Ureter (tissue), 1 donor: ENCODE measurements around the gene HPCAL1. TPM values are rescaled to one million over a fixed set of nuclear protein-coding genes. Genes with fewer than 3 reads are reported as not detected.

ENCODE experiments used
- DNase-seq: peaks from one replicate; pipeline ENCODE4 v3.0.0-alpha.2; 2020; ENCODE audit warnings: low spot score
- total RNA-seq: library from RNA; stranded (reverse); gene quantifications from one replicate; pipeline ENCODE4 v1.2.4, GENCODE V29; 2023
- donor health status: DM: yes; HTN: yes; CAD: no.

The HPCAL1 gene
- total RNA-seq, 1 donor from 2014 or later, result 17.5 TPM

DNA sequence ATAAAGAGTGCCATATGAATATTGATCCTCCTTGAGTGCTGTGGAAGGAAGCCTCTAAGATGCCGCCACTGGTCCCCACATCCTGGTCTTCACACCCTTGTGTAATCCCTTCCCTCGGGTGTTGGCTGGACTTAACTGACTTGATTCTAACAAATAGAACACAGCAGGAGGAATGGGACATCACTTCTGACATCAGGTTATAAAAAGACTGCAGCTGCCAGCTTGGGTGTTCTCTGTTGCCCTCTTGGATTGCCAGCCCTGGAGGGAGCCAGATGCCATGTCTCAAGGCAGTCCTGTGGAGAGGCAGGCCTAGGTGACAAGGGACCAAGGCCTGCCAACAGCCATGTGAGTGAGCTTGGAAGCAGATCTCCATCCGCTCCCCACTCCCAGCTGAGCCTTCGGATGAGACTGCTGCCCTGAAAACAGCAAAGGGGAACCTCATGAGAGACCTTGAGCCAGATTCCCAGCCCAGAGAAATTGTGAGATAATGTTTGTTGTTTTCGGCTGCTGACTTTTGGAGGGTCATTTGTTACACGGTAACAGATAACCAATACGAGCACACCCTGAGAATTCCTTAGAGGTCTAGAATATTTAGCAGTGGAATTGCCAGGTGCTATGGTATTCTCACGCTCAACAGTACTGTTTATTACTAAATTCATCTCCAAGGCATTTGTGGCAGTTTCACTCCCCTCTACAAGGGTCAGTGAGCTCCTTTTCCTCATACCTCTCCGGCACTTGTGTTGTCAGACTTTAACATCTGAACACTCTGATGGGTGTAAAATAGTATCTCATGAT is 32.5 kb downstream of the HPCAL1 start:
- no peak for DNase-seq

DNA sequence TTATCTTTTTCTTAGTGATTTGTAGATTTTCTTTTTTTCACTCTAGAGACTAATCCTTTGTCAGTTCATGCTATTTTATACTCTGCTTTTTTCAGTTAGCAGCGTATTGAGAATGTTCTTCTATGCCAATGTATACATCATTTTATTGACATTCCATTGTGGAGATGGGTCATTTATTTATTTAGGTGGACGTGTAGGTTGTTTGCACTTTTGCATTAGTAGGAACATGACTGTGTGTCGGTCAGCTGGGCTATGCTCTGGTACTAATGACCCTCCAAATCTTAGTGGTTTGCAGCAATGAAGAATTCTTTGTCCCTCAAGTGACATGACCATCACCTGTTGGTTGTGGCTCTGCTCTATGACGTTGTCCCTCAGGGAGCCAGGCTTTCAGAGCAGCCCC is 33.6 kb downstream of the HPCAL1 start:
- DNase-seq, result no peak

DNA sequence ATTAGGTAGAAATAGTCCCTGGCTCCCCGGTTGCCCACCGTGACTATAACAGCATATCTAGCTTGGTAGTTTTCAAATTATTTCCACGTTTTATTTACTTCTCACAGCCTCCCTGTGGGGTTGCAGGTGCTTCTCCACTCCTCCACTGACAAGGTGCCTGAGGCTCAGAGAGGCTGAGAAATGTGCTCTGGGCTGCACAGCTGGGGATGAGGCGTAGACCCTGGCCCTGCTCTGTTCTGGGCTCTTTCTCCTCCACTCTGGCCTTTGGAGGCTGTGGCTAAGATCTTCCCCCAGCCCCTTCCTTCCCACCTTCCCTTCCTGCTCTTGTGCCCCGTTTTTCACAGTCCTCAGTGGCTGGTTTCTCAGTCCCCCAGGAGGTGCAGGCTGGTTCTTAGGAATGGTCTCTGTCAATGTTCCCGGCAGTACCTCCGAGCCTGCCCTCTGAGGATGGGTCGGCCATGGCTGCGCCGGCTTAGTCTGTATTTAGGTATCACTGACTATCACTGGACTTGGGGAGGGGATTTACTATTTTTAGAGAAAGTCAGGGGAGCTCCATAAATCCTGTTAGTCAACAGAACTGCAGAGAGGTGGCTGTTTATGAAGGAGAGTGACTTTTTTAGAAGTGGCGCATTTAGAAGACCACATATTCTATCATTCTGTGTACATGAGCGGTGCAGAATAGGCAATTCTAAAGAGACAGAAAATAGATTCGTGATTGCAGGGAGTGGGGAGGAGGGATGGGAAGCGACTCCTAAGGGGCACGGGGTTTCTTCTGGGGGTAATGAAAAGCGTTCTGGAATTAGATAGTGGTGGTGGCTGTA is 35.0 kb downstream of the HPCAL1 start:
- DNase-seq, result no peak

DNA sequence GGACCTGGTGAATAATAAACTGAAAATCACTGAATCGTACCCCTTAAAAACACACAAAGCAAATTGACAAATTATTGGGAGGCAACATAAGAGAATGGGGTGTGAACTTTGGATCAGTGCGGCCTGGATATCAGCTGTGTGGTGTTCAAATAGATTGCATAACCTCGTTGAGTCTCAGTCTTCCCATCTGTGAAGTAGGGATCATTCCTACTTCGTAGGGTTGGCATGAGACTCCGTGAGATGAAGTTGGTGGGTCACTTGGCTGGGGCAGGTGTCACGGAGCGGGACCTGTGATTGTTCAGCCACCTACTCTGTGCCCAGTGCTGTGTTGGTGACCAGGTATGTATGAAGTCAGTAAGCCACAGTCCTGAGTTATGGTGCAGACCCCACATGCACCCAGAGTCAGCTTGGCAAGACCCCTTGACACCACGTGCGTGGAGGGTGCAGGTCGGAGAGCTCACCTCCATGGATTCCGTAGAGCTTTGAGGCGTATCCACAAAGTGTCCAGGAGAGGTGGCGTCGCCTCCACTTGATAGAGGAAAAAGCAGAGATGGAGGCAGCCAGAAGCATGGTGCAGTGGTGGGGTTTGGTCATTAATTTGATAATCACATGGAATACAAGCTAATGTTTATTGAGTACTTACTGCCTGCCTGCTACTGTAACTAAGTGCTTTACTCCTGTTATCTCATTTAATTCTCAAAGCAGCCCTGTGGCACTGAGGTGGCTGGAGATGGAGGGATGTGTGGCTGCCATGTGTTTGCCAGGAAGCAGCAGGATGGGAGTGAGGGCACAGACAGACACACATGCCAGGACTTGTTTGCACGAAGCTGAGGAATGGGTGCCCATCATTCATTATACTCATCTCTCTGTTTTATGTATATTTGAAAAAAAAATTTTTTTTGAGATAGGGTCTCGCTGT is 35.8 kb downstream of the HPCAL1 start:
- no peak for DNase-seq

DNA sequence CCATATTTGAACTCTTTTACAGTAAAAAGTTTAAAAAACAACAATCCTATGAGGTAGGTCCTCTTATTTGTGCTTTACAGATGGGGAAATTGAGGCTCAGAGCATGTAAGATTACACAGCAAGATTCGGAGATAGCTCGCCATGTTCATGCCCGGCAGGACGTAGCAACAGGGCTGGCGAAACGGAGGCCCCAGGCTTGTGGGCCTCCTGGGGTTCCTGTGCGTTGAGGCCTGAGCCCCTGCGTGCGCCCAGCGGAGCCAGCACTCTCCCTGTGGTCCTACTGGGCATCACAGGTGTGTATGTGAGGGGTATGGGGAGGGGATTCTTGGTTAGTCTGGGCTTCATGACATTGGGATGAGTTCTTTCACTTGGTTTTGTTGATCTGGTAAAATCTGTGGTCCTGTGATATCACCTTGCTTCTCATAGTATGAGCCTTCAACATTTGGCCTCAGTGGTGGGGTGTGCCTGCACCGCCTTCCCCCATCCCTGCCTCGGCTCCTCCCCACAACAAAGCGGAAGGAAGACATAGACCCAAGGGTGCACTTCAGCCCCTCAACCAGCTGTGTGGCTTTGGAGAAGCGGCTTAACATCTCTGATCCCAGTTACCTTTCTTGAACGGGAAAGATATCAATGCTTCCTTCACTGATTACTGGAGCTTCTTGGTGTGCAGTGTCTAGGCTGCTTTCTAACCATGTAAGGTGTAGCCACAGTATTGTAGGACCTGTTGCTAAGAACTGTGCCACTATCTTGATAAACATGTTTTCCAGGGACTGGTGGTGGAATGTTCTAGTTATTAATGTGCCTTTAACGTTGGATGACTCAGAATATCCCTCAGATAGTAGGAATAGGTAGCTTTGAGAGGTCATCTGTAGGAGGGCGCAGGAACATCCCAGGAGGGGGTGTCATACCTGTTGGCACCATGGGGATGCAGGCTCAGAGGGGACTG is 37.2 kb downstream of the HPCAL1 start:
- no peak for DNase-seq

DNA sequence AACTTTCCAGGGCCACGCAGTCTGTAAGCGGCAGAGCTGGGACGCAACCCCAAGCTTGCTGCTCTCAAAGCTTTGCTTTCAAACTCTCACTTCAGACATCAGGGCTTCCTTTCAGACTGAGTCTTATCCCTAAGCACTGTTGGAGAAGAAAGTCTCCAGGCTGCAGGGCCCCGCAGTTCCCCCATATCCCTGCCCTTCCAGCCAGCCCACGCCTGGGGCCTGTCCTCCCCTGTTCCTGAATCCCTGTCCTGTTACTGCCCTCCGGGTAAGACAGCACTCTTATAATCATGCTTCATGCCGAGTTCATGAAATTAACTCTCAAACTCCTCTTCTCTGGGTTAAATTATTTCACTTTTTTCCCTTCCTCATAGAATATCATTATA is 37.9 kb downstream of the HPCAL1 start:
- DNase-seq, result no peak

DNA sequence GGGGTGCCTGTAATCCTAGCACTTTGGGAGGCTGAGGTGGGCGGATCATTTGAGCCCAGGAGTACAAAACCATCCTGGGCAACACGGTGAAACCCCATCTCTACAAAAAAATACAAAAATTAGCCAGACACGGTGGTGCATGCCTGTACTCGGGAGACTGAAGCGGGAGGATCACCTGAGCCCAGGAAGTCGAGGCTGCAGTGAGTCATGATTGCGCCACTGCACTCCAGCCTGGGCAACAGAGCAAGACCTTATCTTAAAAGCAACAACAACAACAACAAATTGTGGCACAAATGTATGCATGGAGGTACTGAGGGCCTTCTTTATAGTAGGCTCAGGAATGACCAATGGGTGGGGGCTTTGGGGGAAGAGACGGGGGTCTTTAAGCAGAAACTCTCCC is 38.5 kb downstream of the HPCAL1 start:
- DNase-seq, result no peak

DNA sequence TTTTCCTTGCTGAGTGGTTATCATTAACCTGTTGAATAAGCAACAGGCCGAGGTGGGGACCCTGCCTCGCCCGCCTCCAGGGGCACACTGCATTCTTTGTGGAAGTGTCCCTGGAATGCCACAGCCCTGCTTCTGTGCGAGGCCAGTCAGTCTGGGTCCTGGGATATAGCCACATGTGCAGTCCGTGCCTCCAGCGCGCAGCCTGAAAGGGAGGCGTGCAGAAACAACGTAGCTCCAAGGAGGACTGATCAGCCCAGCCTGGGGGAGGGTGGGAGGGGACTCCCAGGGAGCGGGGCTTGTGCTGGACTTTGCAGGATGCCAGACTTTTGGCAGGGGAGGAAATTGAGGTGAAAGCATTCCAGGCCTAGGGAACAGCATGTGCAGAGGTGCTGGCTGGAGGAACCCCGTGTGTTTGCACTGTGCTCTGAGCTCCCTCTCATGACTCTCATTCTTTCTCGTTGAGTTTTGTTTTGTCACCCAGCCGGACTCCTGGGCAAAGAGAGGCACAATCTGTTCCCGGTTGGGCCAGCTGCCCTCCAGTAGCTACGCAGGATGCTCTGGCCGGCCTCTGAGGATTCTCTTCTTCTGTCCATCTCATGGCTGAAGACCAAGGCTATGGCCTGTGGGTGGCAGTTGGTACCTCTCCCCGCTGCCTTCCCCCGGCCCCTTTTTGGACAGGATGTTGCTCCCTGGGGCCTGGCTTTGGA is 39.7 kb downstream of the HPCAL1 start:
- no peak for DNase-seq

DNA sequence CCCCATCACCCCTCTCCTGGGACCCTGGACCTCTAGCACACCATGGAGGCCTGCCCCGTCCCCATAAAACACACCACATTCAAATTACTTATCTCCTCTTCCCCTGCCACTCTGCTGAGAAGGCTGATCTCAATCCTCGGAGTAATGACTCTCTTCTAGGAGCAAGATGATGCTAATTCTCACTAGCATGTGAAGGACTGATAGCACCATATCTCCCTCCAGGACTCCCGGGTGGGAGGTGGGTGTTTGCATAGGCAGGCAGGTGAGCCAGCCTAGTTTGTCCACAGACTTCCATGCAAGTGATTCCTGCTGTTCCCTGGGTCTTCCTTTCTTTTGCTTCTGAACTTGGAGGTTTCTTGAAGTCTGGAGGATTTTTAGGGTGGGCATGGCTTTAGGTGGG is 40.5 kb downstream of the HPCAL1 start:
- DNase-seq, result no peak

DNA sequence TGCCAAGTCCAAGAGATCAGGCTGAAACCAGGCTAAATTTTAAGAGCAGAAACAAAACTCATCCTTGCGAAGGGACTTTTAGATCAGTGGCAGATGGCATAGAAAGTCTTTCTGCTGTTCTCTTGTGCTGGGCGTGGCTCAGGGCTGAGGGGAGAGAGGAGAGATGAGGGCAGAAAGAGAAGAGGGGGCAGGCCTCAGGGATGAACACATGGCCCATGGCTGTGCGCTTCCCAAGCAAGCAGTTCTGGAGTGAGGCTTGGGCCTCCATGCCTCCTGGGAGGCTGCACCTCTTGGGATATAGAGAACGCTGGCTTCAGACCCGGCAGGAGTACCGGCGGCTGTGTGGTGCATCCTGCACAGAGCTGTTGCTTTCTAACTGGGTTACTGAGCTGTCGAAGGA is 41.0 kb downstream of the HPCAL1 start:
- no peak for DNase-seq

DNA sequence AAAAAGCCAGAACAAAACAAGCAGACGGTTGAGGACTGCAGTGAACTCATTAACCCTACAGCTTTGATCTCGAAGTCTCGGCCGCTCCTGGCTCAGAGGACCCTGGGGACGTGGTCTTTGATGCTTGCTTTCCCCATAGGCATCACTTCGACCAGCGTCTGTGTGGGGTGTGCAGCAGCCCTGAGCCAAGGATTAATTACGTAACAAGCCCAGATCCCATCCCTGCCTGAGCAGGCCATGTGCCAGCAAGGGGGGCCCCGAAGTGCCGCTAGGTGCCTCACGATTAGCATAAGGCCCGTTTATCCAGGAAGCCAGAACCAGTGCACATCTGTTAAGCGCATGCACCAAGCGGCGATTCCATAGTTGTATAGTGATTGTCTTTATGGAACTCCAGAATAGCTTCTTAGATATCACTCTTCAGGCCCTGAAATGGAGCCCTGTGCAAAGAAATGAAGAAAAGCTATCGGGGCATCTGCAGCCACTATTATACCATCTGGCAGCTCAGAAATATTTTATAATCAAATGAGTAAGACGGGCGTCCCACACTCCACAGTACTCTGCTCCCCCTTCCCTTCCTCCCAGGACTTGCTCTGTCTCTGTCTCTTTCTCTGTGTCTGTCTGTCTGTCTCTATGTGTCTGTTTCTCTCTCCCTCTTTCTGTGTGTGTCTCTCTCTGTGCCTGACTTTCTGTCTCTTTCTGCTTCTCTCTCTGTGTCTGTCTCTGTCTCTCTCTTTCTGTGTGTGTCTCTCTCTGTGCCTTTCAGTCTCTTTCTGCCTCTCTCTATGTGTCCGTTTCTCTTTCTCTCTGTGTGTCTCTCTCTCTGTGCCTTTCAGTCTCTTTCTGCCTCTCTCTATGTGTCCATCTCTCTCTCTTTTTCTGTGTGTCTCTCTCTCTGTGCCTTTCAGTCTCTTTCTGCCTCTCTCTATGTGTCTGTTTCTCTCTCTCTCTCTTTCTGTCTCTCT is 41.7 kb downstream of the HPCAL1 start:
- no peak for DNase-seq

DNA sequence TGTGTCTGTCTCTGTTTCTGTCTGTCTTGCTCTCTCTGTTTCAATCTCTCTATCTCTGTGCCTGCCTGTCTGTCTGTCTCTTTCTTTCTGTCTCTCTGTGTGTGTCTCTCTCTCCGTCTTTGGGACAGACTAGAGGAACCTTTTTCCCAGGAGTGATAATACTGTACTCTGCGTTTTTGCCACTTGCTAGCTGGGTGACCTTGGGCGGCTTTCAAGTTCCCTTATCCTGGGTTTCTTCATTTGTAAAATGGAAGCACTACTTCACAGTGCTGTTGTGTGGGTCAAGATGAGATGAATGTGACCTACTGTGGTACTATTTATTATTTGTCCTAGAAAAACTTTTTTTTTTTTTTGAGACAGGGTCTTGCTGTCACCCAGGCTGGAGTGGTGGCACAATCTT is 42.4 kb downstream of the HPCAL1 start:
- no peak for DNase-seq

DNA sequence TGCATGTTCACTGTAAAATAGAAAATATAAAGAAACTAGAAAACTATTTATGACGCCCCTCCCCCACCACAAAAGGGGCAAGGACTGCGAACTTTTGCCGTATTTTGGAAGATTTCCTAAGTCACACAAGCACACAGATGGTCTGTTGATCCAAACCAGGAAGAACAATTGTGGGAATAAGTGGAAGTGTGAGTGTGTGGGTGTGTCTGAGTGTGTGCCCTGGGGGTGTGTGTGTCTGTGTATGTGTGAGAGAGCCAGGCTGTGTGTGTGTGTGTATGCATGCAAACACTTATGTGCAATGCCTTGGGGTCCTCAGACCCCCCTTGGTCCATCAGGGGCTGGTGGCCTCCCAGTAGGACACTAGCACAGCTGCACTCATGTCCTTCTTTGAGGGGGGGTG is 43.1 kb downstream of the HPCAL1 start:
- no peak for DNase-seq

DNA sequence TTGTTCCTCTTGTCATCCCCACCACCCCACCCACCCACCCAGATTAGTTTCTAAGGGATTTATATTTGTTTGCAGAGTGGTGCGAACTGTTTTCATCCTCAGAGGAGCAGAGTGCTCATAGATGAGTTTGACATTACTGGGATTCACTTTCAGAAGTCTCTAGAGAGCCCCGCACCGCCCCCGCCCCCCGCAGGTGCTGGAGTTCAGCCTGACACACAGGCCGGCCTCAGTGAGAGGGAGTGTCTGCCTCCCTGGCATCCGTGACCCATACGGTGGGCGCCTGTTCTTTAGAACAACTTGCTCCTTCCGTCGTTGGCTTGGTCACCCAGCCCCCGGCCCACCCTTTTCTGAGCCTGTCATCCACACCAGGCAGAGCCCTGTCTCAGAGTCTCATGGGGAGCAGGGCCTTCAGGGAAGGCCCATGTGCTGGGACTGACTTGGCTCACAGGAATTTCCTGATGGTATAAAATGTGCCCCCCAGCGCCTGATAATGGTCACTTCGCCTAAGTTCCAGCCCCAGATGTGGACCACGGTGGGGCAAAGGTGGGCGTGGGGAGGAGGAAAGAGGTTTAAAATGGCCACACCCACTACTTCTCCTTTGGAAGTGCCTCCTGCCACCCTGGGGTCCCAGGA is 44.3 kb downstream of the HPCAL1 start:
- no peak for DNase-seq

DNA sequence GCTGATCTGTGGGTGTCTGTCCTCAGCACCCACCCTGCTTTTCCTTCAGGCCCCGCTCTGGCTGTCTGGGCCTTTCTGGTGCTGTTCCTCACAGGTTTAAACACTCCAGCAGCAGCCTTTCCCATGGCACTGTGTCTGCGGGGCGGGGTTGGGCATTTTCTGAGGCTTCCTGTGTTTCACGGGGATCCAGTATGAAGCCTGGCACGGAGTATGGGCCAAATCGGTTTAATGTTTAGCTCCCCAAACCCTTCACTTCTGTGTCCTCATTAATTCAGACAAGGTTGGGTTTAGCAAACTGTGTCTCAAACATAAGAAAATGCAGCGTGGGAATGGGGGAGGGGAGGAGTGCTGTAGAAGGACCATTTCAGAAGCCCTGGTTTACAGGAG is 44.9 kb downstream of the HPCAL1 start:
- DNase-seq, result no peak

DNA sequence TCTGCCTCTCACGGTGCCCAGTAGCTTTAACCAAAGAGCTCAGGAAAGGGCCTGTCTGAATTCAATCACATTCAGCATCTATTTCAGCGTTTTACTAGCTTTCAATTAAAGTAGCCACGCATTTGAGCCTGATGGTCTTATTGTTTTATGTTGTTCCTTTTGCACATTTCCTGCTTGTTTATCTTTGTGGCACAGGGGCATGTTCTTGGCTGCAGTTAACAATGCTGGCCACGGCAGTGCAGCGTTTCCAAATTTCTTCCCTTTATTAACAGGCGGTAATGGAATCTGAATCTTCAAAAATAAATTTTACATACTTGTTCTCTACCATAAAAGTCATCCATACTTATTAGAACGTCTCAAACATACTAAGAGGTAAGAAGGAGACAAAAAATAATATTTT is 46.2 kb downstream of the HPCAL1 start:
- DNase-seq, result no peak

DNA sequence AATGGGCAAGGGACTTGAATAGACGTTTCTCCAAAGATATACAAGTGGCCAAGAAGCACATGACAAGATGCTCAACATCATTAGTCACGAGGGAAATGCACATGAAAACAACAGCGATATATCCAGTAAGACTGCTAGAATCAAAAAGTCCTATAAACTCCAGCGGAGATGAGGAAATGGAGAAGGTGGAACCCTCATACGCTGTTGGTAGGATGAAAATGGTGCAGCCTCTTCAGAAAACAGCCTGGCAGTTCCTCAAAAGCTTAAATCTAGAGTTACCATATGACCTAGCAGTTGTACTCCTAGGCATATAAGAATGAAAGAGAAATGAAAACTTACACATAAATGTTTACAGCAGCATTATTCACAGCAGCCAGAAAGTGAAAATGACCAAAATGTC is 48.1 kb downstream of the HPCAL1 start:
- no peak for DNase-seq

DNA sequence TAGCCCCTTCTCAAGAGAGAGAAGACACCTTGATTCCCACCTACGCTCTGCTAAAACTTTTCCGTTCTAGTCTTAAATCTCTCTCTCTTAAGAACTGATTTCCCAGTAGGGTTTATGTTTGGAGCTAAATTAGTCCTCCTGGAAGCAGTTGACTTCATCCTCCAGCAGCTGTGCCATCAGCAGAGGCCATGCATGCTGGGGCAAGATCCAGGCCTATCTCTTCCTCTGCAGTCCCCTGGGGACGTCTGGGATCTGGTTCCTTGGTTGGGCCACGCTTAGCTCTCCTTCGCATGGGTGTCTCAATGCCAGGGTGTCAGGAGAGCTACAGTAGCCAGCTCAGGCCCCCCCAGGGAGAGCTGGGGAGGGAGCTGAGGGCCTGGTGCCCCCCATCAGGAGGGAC is 49.7 kb downstream of the HPCAL1 start:
- no peak for DNase-seq

DNA sequence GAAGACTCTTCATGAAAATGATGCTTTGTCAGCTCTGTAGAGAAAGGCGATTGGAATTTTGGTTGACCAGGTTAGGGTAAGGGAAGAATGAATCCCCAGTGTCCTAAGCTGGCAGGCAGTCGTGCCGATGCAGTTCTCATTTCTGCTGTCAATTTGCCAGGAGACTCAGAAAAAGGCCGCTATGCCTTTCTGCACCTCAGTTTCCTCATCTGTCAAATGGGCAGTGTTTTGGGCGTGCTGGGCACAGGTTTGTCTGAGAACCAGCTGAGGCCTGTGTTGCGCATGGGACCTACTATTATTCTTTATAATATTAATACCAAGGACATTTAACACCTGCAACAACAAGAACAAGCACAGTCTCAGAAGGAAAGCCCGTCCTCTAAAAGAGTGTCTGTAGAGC is 50.3 kb downstream of the HPCAL1 start:
- no peak for DNase-seq
